Endothelial cell of hepatic sinusoid (primary cell): Measurements from ENCODE around the gene ENOX1.
"Not testable (repeated sequence)": the region's sequence is repeated elsewhere in the genome, so short reads cannot be mapped to it uniquely, and the experiment has no call there.

Experiments
- in situ Hi-C: cut with HindIII; loops from 2 replicates; pipeline ENCODE4 v1.10.0; 2017; ENCODE audit warnings: low sequenced_read_pairs

Gene ENOX1

DNA sequence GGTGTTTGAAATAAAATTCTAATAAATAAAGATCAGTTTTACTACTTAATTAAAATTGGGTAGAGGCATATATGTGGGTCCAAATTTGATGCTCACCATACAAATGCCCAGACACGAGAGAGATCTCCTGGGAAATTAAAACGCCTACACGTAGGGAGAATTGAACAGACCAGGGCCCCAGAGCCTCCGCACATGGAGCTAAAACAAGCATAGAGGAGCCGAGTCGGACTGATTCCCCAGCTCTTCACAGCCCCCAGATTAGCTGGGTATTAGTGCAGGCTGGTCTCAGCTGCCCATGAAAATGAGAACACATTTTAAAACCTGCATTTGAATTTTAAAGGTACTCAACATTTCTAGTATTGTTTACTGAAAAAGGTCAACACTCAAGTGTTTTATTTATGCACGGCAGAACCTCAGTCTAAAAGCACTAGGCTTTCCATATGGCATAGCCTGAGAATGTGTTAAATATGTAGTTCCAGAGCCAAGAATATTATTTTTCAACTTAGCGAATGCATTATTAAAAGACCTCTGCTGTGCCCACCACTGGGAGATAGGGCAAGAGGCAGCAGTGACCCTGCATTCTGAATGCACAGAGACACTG lies 344.8 kb downstream of the ENOX1 start:
- in situ Hi-C loops: no loop called here

GRCh38 chr13:43441464-43441863 lies 345.3 kb downstream of the ENOX1 start:
- in situ Hi-C loops: no loop called here

DNA sequence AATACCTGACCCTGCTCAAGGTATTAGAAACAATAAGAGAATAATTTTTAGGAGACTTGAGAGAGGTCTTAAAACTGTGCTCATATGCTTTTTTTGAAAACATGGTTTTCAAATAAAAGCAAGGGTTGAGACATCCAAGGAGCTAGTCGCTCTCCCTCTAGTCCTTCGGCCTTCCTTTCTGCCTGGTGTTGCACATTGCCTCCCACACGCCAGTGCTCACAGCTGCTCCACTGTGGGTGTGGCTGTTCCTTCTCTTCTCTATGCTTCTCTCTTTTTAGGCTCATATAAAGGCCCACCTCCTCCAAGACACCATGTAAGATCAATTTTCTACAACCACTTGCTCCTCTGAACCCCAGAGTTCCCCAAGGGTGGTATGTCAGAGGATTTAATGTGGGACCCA lies 352.6 kb downstream of the ENOX1 start:
- in situ Hi-C loops: no loop called here

- in situ Hi-C loops: no loop called here
Observed at GRCh38 chr13:43433691-43434141, 353.1 kb downstream of the ENOX1 start.

DNA sequence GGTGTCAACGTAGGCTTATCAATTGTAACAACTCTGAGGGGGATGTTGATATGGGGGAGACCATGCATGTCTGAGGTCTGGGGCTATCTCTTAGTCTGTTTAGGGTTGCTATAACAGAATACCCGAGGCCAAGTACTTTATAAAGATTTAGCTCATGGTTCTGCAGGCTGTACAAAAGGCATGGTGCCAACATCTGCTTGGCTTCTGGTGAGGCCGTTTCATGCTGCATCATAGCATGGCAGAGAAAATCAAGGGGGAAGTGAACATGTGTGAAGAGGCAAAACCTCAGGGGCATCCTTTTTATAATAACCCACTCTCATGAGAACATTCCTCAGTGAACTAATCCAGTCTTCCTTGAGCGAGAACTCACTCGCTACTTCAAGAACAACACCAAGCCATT lies 353.8 kb downstream of the ENOX1 start:
- in situ Hi-C loops: no loop called here

DNA sequence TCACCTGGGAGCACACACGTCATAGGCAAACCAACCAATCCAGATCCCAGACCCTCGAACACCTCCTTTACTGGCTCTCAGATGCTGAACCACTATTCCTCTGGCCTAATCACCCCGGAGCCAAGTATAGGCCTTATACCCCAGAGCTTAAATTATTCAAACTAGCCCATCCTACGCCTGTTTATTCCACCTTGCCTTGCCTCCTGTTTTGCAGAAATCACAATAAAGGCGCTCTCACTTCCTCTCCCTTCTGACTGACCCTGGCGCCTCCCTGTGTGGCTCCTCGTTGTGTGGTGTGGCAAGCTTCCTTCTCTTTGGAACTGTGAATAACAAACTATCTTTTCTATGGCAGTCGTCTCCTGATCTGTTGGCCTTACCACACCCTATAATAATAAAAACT lies 354.9 kb downstream of the ENOX1 start:
- in situ Hi-C loops: no loop called here

GRCh38 chr13:43431290-43431716 lies 355.5 kb downstream of the ENOX1 start:
- in situ Hi-C loops: no loop called here

DNA sequence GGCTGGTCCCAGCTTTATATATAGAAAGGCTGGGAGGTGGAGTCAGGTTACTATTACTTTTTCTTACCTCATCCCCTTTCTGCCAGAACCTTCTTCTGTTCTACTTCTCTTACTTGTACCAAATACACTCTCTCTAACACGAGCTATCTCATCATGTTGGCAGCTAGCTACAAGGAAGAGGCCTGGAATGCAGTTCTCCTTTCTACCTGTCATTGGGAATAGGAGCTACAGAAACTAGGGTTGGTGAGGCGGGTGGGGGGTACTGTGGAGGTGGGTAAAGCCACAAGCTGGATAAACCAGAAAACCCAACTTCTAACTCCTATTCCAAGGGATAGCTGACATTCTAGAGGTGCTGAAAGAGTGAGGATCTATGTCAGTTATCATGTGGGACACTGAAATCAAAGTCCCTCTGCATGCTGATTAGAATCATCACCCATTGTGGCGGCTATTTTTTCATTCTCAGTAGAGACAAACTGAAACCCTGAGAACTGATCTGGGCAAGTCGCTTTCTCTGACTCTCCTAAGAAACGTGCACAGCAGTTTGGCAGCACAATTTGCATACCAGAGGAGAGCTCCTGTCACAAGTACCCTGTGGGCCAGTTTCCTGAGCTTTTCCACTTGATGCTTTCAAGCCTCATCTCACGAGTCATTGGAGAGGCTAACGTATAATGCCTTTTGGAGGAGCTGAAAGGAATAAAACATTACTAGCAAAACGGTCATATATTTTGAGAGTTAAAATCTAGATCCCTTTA lies 358.1 kb downstream of the ENOX1 start:
- in situ Hi-C loops: no loop called here

DNA sequence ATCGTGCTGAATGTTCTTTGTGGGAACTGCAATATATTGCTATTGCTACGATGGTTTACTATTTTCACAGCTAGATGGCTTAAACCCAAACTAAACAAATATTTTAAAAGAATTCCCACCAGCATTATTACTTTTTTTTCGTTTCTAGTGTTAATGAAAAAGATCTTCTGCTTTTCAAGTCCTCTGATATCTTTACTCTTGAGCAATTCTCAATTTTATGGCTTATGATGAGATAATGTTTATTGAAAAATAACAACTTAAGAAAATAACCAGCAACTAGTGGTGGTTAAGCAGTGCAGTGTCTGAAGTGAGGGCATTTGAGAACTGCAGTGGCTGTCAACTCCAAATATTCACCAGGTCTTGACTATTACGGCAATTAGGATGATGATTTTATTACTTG lies 360.4 kb downstream of the ENOX1 start:
- in situ Hi-C loops: no loop called here

DNA sequence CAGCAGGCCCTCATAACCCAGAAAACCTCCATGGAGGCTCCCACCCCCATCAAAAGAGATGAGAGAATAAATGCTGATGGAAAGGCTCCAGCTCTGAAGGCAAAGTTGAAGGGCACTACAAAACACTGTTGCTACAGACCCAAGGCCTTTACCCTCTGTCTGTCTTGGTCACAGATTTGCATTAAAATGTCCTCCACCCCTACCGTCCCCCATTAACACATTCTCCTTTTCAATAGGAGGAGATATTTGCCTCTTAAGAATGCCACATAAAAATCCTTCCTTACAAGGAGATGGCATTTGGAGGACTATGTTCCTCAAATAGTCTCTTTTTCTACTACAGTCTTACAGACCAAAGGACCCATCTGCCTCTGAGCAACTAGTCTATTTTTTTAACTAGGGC lies 361.5 kb downstream of the ENOX1 start:
- in situ Hi-C loops: no loop called here

DNA sequence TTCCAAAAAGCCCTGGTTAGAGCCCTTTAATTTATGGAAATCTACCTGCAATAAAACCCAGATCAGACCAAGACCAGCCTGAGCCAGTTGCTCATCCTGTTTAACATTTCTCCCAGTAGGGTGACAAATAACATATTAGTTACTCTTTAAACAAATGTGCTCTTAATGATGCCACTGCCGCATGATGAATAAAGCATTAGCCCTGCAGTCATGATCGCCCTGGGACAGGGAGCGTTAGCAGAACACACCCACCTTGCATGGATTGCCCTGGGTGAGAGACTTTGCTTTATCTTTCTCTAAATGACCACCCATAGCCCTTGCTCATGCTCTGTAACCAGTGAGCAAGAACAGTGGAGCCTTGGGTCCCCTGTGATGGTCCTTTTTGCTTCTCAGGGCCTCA lies 362.4 kb downstream of the ENOX1 start:
- in situ Hi-C loops: no loop called here

- in situ Hi-C loops: no loop called here
Observed at GRCh38 chr13:43422116-43422515, 364.7 kb downstream of the ENOX1 start.

DNA sequence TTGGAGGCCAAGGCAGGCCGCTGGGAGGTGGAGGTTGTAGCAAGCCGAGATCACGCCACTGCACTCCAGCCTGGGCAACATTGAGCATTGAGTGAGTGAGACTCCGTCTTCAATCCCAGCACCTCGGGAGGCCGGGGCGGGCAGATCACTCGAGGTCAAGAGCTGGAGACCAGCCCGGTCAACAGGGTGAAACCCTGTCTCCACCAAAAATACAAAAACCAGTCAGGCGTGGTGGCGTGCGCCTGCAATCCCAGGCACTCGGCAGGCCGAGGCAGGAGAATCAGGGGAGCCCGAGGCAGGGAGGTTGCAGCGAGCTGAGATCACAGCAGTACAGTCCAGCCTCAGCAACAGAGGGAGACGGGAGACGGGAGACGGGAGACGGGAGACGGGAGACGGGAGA lies 369.9 kb downstream of the ENOX1 start:
- in situ Hi-C loops: not testable (repeated sequence)

- in situ Hi-C loops: not testable (repeated sequence)
Observed at GRCh38 chr13:43416408-43416807, 370.4 kb downstream of the ENOX1 start.

- in situ Hi-C loops: not testable (repeated sequence)
Observed at GRCh38 chr13:43415903-43416391, 370.8 kb downstream of the ENOX1 start.

GRCh38 chr13:43414111-43414510 lies 372.7 kb downstream of the ENOX1 start:
- in situ Hi-C loops: no loop called here

GRCh38 chr13:43411741-43412140 lies 375.0 kb downstream of the ENOX1 start:
- in situ Hi-C loops: no loop called here

GRCh38 chr13:43411211-43411610 lies 375.6 kb downstream of the ENOX1 start:
- in situ Hi-C loops: no loop called here

DNA sequence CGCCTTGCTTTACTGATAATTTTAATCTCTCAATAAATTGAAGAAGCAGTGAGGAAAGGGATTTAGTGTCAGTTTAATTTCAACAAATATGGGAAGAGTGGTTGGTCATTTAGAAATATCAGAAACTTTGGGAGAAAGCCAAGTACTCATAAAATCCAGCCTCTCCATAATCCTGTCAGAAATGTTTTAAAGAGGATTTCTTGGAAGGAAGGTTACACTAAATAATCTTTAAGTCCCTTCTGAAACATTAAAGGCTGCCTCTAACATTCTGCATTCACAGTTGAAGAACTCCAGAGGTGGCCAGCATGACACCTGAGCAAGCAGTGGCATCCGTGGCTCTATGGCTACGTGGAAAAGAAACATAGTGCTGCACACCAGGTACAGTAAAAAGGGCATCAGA lies 378.5 kb downstream of the ENOX1 start:
- in situ Hi-C loops: no loop called here

GRCh38 chr13:43407023-43407581 lies 379.7 kb downstream of the ENOX1 start:
- in situ Hi-C loops: no loop called here

DNA sequence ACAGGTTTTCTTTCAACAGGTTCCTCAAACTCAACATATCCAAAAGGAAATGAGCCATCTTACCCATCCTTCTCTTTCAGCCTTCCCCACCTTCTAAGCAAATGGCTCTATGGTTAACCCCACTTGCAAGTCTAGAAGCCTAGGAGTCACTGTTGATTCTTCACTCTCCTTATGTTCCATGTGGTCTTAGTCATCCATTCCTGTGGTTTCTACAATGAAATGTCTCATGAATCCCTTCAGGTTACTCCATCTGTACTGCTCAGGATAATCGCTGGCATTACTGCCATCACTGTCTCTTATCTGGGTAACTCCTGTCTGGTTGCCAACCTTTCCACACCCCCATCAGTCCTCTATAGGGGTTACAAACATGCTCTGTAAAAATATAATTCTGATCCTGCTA lies 381.3 kb downstream of the ENOX1 start:
- in situ Hi-C loops: no loop called here

- in situ Hi-C loops: no loop called here
Observed at GRCh38 chr13:43402380-43402779, 384.4 kb downstream of the ENOX1 start.
